Osteocyte (in vitro differentiated cells): ENCODE measurements around the gene SUN3. TPM values are rescaled to one million over a fixed set of nuclear protein-coding genes. Genes with fewer than 3 reads are reported as not detected.

ENCODE experiments used
- DNase-seq: peaks from one replicate; pipeline ENCODE4 v3.0.0; 2021; ENCODE audit warnings: mixed read lengths; ENCODE audit not compliant: unreplicated experiment; ENCODE audit errors: extremely low spot score
- H3K27ac Mint-ChIP-seq: one replicate; pipeline ENCODE4 v1.8.0; 2021; ENCODE audit warnings: mild to moderate bottlenecking, mixed read lengths; ENCODE audit not compliant: unreplicated experiment
- H3K27me3 Mint-ChIP-seq: one replicate; pipeline ENCODE4 v1.8.0; 2021; ENCODE audit warnings: mixed read lengths; ENCODE audit not compliant: unreplicated experiment
- H3K36me3 Mint-ChIP-seq: one replicate; pipeline ENCODE4 v1.8.0; 2021; ENCODE audit warnings: mixed read lengths; ENCODE audit not compliant: unreplicated experiment
- H3K4me1 Mint-ChIP-seq: one replicate; pipeline ENCODE4 v1.8.0; 2021; ENCODE audit warnings: mixed read lengths; ENCODE audit not compliant: unreplicated experiment
- H3K4me3 Mint-ChIP-seq: one replicate; pipeline ENCODE4 v1.8.0; 2021; ENCODE audit warnings: mild to moderate bottlenecking, moderate library complexity, mixed read lengths; ENCODE audit not compliant: unreplicated experiment
- H3K9me3 Mint-ChIP-seq: one replicate; pipeline ENCODE4 v1.8.0; 2021; ENCODE audit warnings: mixed read lengths; ENCODE audit not compliant: unreplicated experiment
- CTCF ChIP-seq: fragments of 200-600 bp; sonication (generic); IDR thresholded peaks from 2 replicates; pipeline ENCODE4 v1.5.0; 2021; ENCODE audit warnings: antibody characterized with exemption, mild to moderate bottlenecking, moderate library complexity
- total RNA-seq: library from RNA; stranded (reverse); gene quantifications from 2 replicates; pipeline ENCODE4 v1.2.1, GENCODE V29; 2021

Gene SUN3
- total RNA-seq, 1 donor from 2014 or later, result not detected

GRCh38 chr7:47965456-47965855, 63.5 kb downstream of the SUN3 start:
- Mint-ChIP-seq H3K4me3 (no peak overlapping the region), H3K36me3 (peaks cover 64% of the 10 kb centered on the region), H3K9me3 (no peaks in the 10 kb centered on the region), H3K27me3 (no peaks in the 10 kb centered on the region), H3K27ac (no peak overlapping the region), H3K4me1 (peaks cover 16% of the 10 kb centered on the region)
- TF ChIP-seq CTCF, result no peak
- DNase-seq, result no peak

- Mint-ChIP-seq H3K27me3 (no peaks in the 10 kb centered on the region), H3K9me3 (no peaks in the 10 kb centered on the region), H3K27ac (no peak overlapping the region), H3K4me3 (no peak overlapping the region), H3K36me3 (peaks cover 57% of the 10 kb centered on the region), H3K4me1 (no peaks in the 10 kb centered on the region)
- TF ChIP-seq CTCF, result no peak
- DNase-seq, result no peak
Measured at GRCh38 chr7:47962262-47962661, 66.6 kb downstream of the SUN3 start.

GRCh38 chr7:47957156-47957555, 71.8 kb downstream of the SUN3 start:
- H3K36me3 Mint-ChIP-seq, result peaks cover 18% of the 10 kb centered on the region
- H3K4me3 Mint-ChIP-seq, result no peak overlapping the region
- no peaks in the 10 kb centered on the region for H3K4me1 Mint-ChIP-seq
- DNase-seq, result no peak
- H3K27ac Mint-ChIP-seq, result no peak overlapping the region
- no peaks in the 10 kb centered on the region for H3K9me3 Mint-ChIP-seq
- H3K27me3 Mint-ChIP-seq, result no peaks in the 10 kb centered on the region
- no peak for TF ChIP-seq CTCF

- Mint-ChIP-seq H3K9me3 (no peaks in the 10 kb centered on the region), H3K27me3 (no peaks in the 10 kb centered on the region), H3K4me1 (no peaks in the 10 kb centered on the region), H3K27ac (no peak overlapping the region), H3K4me3 (no peak overlapping the region), H3K36me3 (peaks cover 9% of the 10 kb centered on the region)
- TF ChIP-seq CTCF, result no peak
- no peak for DNase-seq
Measured at GRCh38 chr7:47956220-47956619, 72.7 kb downstream of the SUN3 start.

GRCh38 chr7:47954231-47954911, 74.5 kb downstream of the SUN3 start:
- no peaks in the 10 kb centered on the region for H3K4me1 Mint-ChIP-seq
- no peak overlapping the region for H3K4me3 Mint-ChIP-seq
- no peaks in the 10 kb centered on the region for H3K9me3 Mint-ChIP-seq
- H3K27me3 Mint-ChIP-seq, result no peaks in the 10 kb centered on the region
- H3K27ac Mint-ChIP-seq, result no peak overlapping the region
- peaks cover 3% of the 10 kb centered on the region for H3K36me3 Mint-ChIP-seq
- DNase-seq, result no peak
- no peak for TF ChIP-seq CTCF
